SK-N-MC (cell line): ENCODE data around the gene TSPEAR.

Experiments
- EZH2 ChIP-seq: fragments of 200-600 bp; sonication (generic); IDR thresholded peaks from one replicate; pipeline ENCODE4 v1.6.1; 2017; ENCODE audit warnings: antibody characterized with exemption
- POLR2AphosphoS5 ChIP-seq: IDR thresholded peaks from 2 replicates; pipeline ENCODE4 v1.6.1; 2012; ENCODE audit warnings: mild to moderate bottlenecking, low read depth, low read length, borderline replicate concordance

DNA sequence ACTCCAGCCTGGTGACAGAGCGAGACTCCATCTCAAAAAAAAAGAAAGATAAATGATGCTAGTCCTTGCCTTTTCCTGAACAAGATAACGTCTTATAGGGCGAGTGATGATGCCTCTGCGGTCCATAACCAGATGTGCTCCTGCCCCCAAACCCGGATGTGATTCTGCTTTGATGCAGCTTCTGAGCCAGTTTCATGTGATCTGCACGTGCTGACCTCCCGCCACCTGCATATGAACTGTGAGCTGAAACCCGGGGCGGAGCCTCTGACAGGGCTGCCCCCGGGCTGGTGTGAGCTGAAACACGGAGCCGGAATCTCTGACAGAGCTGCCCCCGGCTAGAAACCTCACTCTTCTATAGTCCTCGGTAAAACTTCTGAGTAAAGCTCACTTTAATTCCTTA lies 58.2 kb downstream of the TSPEAR start:
- no peak for TF ChIP-seq EZH2
- no peak for TF ChIP-seq POLR2AphosphoS5
